ENCODE results near the gene HECW1.
"Not testable (repeated sequence)": the region's sequence is repeated elsewhere in the genome, so short reads cannot be mapped to it uniquely, and the experiment has no call there.

HECW1 gene

GRCh38 chr7:43112941-43113621, 634 bp downstream of the HECW1 start:
- no peak for DNase-seq

GRCh38 chr7:43113622-43114457, 1.4 kb downstream of the HECW1 start:
- peak in 1 of 2 experiments; percentile 29 for DNase-seq

DNA sequence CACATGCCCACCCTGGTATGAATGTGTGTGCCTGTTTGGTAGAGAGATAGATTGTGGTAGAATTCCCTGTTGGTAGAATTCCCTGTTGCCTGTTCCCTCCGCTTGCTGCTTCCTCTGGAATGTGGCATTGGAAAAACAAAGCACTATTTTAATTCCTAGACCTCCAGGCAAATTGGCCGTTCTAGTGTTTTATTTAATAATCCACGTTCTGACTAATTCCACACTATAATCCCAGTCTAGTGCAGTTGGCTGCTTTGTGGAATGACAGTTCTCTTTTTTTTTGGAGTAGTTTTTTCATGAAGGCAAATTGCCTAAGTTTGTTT, 2.0 kb downstream of the HECW1 start:
- DNase-seq = no peak

DNA sequence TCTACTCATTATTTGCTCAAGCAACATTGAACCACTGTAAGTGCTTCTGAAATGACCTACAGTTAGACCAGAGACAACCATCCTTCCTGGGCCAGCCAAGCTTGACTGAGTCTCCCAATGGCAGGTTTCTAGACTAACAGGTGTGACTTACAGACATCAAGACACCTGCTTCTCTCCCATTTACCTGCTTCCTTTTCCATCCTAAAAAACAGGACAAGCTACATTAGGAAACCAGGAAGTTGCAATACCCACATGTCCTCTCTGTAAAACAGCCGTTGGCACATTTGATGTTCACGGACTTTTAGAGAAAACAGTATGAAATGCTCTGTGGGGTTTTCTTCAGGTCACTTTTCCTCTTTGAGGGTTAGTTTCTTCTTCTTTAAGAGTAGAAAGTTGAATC, 4.0 kb downstream of the HECW1 start:
- no peak for DNase-seq

DNA sequence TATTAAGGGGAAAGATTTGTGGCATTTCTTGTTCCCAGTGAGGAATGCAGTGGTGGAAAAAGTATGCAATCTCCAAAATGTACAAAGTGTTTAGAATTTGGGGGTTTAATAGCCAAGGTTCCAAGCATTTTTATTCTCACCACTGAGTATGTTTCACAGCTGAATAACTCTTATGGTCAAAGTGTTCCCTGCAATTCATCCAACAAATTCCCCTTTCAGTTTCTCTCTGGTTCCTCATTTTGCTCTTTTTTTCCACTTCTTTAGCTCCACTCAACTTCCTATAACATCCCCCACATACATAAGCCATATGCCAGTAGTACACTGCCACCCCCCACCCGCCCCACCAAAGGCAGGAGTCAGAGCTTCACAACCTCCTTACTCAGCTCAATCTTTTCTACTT, 4.6 kb downstream of the HECW1 start:
- no peak for DNase-seq

- DNase-seq = no peak
Observed at GRCh38 chr7:43117861-43118260, 5.4 kb downstream of the HECW1 start.

- no peak for DNase-seq
Observed at GRCh38 chr7:43118313-43118712, 5.9 kb downstream of the HECW1 start.

GRCh38 chr7:43119371-43120075, 7.1 kb downstream of the HECW1 start:
- no peak for DNase-seq

- no peak for DNase-seq
Observed at GRCh38 chr7:43121973-43122372, 9.5 kb downstream of the HECW1 start.

- no peak for DNase-seq
Observed at GRCh38 chr7:43123457-43123856, 11.0 kb downstream of the HECW1 start.

DNA sequence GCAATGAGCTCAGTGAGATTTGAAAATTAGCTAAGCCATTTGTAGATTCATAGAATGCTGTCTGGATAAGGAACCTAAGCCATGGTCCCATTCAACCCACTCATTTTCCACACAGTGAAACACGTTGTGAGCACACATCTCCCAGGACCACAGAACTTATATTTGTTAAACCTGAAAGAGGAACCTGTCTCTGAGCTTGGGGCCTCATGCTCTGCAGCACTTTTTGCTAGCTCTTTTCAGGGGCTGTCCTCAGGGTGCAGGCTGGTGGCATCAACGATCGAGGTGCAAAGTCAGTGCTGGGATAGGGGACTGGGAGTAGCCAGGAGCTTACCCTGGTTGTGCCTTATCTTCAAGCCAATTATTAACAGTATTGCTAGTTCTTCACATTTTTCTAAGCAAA, 11.9 kb downstream of the HECW1 start:
- no peak for DNase-seq

DNA sequence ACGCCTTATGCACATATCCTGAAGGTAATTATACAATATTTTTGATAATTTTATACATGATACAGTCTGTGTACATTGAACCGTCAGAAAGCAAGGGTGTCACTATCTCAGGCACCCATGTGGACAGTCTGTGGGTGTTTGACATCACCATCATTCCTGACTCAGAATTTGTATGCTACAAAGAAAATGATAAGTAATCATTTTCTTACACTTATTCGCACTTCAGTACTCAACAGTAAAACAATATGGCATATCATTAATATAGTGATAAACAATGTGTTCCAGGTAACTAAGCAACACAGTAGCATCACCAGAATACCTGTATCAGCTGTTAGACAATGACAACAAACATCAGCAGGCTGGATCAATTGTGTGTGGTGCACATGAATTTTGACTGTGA, 17.9 kb downstream of the HECW1 start:
- DNase-seq = no peak

GRCh38 chr7:43135129-43135528, 22.7 kb downstream of the HECW1 start:
- no peak for DNase-seq

DNA sequence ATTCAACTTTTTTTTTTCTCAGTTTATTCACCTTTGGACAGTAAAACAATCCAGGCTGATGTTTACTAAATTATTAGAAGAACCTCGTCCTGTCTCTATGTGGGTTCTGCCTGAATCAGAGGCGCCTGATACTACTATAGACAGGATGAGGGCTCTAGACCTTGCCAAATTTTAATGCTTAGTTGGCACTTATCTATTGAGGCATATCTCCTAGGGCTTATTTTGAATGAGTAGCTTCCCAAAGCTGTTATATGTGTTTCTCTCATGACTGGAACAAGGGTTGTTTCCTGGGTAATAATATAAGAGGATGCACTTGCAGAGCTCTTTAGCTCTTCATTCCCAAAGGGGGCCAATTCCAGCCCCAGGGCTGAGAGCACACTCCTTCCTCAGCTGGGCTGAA, 23.6 kb downstream of the HECW1 start:
- no peak for DNase-seq

DNA sequence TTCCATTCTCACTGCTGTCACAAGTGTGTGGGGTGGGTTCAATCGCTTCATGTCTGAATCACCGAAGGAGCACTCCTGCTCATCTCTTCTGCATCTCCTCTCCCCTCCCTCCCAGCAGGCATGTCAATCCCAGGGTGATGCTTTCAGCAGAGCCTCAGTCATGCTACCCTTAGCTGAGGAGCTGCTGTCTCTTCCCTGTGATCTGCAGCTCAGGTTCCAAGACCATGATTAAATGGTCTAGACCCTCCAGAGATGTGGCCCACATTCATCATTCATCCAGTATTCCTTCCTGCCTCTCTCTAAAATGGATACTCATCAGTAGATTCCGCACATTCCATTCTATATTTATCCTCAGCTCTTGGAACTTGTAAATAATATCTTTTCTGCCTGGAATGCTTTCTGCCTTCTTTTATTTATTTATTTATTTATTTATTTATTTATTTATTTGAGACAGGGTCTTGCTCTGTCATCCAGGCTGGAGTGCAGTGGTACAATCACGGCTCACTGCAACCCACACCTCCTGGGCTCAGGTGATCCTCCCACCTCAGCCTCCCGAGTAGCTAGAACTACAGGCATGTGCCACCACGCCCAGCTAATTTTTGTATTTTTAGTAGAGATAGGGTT, 24.8 kb downstream of the HECW1 start:
- not testable (repeated sequence) for DNase-seq

GRCh38 chr7:43137811-43138210, 25.4 kb downstream of the HECW1 start:
- DNase-seq = no peak

DNA sequence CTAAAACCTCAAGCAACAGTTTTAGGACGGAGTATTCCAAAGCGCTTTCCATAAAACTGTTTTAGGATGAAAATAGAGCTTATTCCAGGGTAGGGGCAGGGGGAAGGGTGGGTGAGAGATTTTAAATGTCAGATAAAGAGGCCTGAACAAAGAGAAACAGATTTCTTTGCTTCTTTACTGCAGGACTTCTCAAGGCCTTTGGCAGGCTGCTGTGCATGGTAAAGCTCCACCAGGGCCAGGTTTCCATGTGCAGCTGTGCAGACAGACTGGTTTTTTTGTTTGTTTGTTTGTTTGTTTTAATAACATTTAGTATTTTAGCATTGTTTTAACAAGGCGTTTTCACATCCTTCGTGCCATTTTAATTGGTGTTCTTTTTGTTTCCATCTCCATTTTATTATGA, 26.3 kb downstream of the HECW1 start:
- DNase-seq = no peak

- no peak for DNase-seq
Observed at GRCh38 chr7:43139137-43139536, 26.7 kb downstream of the HECW1 start.

DNA sequence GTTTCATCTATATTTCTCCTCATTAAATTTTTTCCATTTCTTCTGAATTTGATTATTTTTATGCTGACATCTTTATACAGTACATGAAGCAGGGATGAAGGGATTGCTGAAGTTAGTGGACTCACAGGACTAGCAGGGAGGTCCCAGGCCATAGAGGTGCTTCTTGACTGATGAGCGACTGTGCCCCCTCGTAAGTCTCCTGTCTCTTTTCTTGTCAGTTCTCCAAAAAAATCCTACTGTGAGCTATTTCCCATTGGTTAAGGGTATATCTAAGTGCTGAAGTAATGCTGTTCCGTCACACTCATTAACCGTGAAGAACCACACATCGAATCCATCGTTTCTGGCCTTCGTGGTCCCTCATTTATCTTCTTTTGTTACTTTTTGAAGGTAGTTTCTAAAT, 27.7 kb downstream of the HECW1 start:
- no peak for DNase-seq

GRCh38 chr7:43141091-43141490, 28.6 kb downstream of the HECW1 start:
- DNase-seq = no peak

DNA sequence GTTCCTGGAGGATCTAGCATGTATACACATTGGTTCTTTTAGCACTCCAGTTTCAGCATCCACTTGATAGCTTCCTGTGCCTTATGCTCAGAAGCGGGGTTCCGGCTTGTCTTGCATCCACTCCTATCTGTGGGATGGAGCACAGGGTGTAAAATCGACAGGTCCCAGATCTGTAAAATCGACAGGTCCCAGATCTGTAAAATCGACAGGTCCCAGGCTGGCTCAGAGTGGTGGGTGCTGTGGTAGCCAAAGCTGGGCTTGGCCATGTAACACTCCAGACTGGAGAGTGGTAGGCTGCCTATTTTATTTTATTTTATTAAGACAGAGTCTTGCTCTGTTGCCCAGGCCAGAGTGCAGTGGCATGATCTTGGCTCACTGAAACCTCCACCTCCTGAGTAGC, 30.3 kb downstream of the HECW1 start:
- DNase-seq = no peak

DNA sequence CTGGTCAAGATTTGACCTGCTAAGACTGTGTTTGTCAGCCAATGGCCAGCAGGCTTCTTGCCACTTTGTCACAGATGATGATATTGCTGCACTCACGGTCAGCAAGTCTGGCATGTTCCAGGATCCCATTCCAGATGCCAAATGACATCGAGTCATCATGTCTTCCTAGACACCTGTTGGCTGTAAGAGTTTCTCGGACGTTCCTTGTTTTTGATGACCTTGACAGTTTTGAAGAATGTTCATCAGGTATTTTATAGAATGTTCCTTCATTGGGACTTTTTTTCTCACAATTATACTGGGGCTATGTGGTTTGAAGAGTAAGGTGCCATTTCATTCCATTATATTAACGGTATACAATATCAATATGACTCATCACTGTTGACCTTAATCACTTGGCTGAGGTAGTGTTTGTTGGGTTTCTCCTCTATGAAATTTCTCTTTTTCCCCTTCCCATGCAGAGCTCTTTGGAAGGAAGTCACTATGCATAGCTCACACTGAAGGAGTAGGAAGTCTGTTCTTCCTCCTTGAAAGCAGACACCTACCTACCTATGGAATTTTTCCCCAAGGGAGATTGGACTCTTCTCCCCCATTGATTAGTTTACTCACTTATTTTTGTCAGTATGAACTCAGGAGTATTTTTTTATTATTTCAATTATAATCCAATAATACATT, 31.6 kb downstream of the HECW1 start:
- no peak for DNase-seq

GRCh38 chr7:43148161-43148731, 35.8 kb downstream of the HECW1 start:
- DNase-seq = no peak

All from cerebellar nuclear complex (tissue), 1 donor.